ENCODE data around the gene DRAP1. TPM values are rescaled to one million over a fixed set of nuclear protein-coding genes. Genes with fewer than 3 reads are reported as not detected.

The DRAP1 gene
- total RNA-seq, 1 donor from 2014 or later = 118 TPM

GRCh38 chr11:65900899-65901180 lies 18.4 kb upstream of the DRAP1 start:
- H3K27me3 Mint-ChIP-seq (ENCODE audit: low read depth) = no peaks in the 10 kb centered on the region

GRCh38 chr11:65903068-65903481 lies 16.2 kb upstream of the DRAP1 start:
- Mint-ChIP-seq H3K36me3 (ENCODE audit: low read depth) (peaks cover 4% of the 10 kb centered on the region), H3K4me3 (ENCODE audit: low read depth) (no peak overlapping the region), H3K27me3 (ENCODE audit: low read depth) (peaks cover 5% of the 10 kb centered on the region), H3K4me1 (ENCODE audit: low read depth) (peaks cover 23% of the 10 kb centered on the region), H3K9me3 (no peaks in the 10 kb centered on the region), H3K27ac (no peak overlapping the region)
- intact Hi-C loops (cut with micrococcal nuclease) = no loop called here
- DNase-seq (ENCODE audit: low spot score) = no peak

More at GRCh38 chr11:65900899-65901180, 18.4 kb upstream of the DRAP1 start:
- no peaks in the 10 kb centered on the region for H3K9me3 Mint-ChIP-seq
- peaks cover 28% of the 10 kb centered on the region for H3K4me1 Mint-ChIP-seq (ENCODE audit: low read depth)
- no peak overlapping the region for H3K4me3 Mint-ChIP-seq (ENCODE audit: low read depth)
- peak overlapping the region; percentile 74 for H3K27ac Mint-ChIP-seq
- peaks cover 23% of the 10 kb centered on the region for H3K36me3 Mint-ChIP-seq (ENCODE audit: low read depth)
- intact Hi-C loops (cut with micrococcal nuclease) = loop anchor here (1.0 kb wide), 2 partner anchors 11 to 18 kb away; partner anchors contain the start of genes C11orf68, CCDC85B and DRAP1
- DNase-seq (ENCODE audit: low spot score) = no peak

GRCh38 chr11:65903715-65904114 lies 15.5 kb upstream of the DRAP1 start:
- intact Hi-C loops (cut with micrococcal nuclease) = no loop called here
- Mint-ChIP-seq H3K27ac (no peak overlapping the region), H3K4me1 (ENCODE audit: low read depth) (peaks cover 21% of the 10 kb centered on the region), H3K9me3 (no peaks in the 10 kb centered on the region), H3K36me3 (ENCODE audit: low read depth) (peaks cover 4% of the 10 kb centered on the region), H3K4me3 (ENCODE audit: low read depth) (no peak overlapping the region), H3K27me3 (ENCODE audit: low read depth) (peaks cover 5% of the 10 kb centered on the region)
- no peak for DNase-seq (ENCODE audit: low spot score)

- Mint-ChIP-seq H3K4me3 (ENCODE audit: low read depth) (no peak overlapping the region), H3K27me3 (ENCODE audit: low read depth) (peaks cover 5% of the 10 kb centered on the region), H3K4me1 (ENCODE audit: low read depth) (peaks cover 20% of the 10 kb centered on the region), H3K27ac (no peak overlapping the region), H3K36me3 (ENCODE audit: low read depth) (no peaks in the 10 kb centered on the region), H3K9me3 (no peaks in the 10 kb centered on the region)
- intact Hi-C loops (cut with micrococcal nuclease) = no loop called here
- DNase-seq (ENCODE audit: low spot score) = no peak
These were observed 12.6 kb upstream of the DRAP1 start for GRCh38 chr11:65906602-65907001.

- H3K27me3 Mint-ChIP-seq (ENCODE audit: low read depth) = peaks cover 5% of the 10 kb centered on the region
- intact Hi-C loops (cut with micrococcal nuclease) = no loop called here
- DNase-seq (ENCODE audit: low spot score) = no peak
- H3K4me1 Mint-ChIP-seq (ENCODE audit: low read depth) = peaks cover 12% of the 10 kb centered on the region
- no peak overlapping the region for H3K4me3 Mint-ChIP-seq (ENCODE audit: low read depth)
- no peaks in the 10 kb centered on the region for H3K9me3 Mint-ChIP-seq
- H3K27ac Mint-ChIP-seq = no peak overlapping the region
- H3K36me3 Mint-ChIP-seq (ENCODE audit: low read depth) = no peaks in the 10 kb centered on the region
These were observed 11.3 kb upstream of the DRAP1 start for GRCh38 chr11:65907878-65908277.

- no peaks in the 10 kb centered on the region for H3K9me3 Mint-ChIP-seq
- peaks cover 17% of the 10 kb centered on the region for H3K4me1 Mint-ChIP-seq (ENCODE audit: low read depth)
- peaks cover 7% of the 10 kb centered on the region for H3K36me3 Mint-ChIP-seq (ENCODE audit: low read depth)
- H3K4me3 Mint-ChIP-seq (ENCODE audit: low read depth) = no peak overlapping the region
- DNase-seq (ENCODE audit: low spot score) = no peak
- intact Hi-C loops (cut with micrococcal nuclease) = no loop called here
- no peak overlapping the region for H3K27ac Mint-ChIP-seq
- H3K27me3 Mint-ChIP-seq (ENCODE audit: low read depth) = peaks cover under 1% of the 10 kb centered on the region
These were observed 7.3 kb upstream of the DRAP1 start for GRCh38 chr11:65911682-65912568.

GRCh38 chr11:65912845-65913244 lies 6.4 kb upstream of the DRAP1 start:
- Mint-ChIP-seq H3K4me3 (ENCODE audit: low read depth) (no peak overlapping the region), H3K27ac (no peak overlapping the region), H3K4me1 (ENCODE audit: low read depth) (peaks cover 21% of the 10 kb centered on the region), H3K27me3 (ENCODE audit: low read depth) (no peaks in the 10 kb centered on the region), H3K36me3 (ENCODE audit: low read depth) (peaks cover 10% of the 10 kb centered on the region), H3K9me3 (no peaks in the 10 kb centered on the region)
- intact Hi-C loops (cut with micrococcal nuclease) = no loop called here
- DNase-seq (ENCODE audit: low spot score) = no peak

GRCh38 chr11:65915101-65915820 lies 4.0 kb upstream of the DRAP1 start:
- intact Hi-C loops (cut with micrococcal nuclease) = no loop called here
- H3K27ac Mint-ChIP-seq = no peak overlapping the region
- no peak overlapping the region for H3K4me3 Mint-ChIP-seq (ENCODE audit: low read depth)
- no peaks in the 10 kb centered on the region for H3K27me3 Mint-ChIP-seq (ENCODE audit: low read depth)
- peaks cover 17% of the 10 kb centered on the region for H3K4me1 Mint-ChIP-seq (ENCODE audit: low read depth)
- no peaks in the 10 kb centered on the region for H3K9me3 Mint-ChIP-seq
- peaks cover 16% of the 10 kb centered on the region for H3K36me3 Mint-ChIP-seq (ENCODE audit: low read depth)
- DNase-seq (ENCODE audit: low spot score) = no peak

GRCh38 chr11:65915821-65916251 lies 3.4 kb upstream of the DRAP1 start:
- Mint-ChIP-seq H3K27me3 (ENCODE audit: low read depth) (no peaks in the 10 kb centered on the region), H3K4me1 (ENCODE audit: low read depth) (peaks cover 19% of the 10 kb centered on the region), H3K36me3 (ENCODE audit: low read depth) (peaks cover 18% of the 10 kb centered on the region), H3K27ac (no peak overlapping the region), H3K9me3 (no peaks in the 10 kb centered on the region), H3K4me3 (ENCODE audit: low read depth) (no peak overlapping the region)
- no peak for DNase-seq (ENCODE audit: low spot score)
- intact Hi-C loops (cut with micrococcal nuclease) = no loop called here

- H3K4me3 Mint-ChIP-seq (ENCODE audit: low read depth) = peak overlapping the region; percentile 66
- no peak for DNase-seq (ENCODE audit: low spot score)
- no peaks in the 10 kb centered on the region for H3K27me3 Mint-ChIP-seq (ENCODE audit: low read depth)
- no peaks in the 10 kb centered on the region for H3K9me3 Mint-ChIP-seq
- no peak overlapping the region for H3K27ac Mint-ChIP-seq
- H3K4me1 Mint-ChIP-seq (ENCODE audit: low read depth) = peaks cover 19% of the 10 kb centered on the region
- H3K36me3 Mint-ChIP-seq (ENCODE audit: low read depth) = peaks cover 18% of the 10 kb centered on the region
- intact Hi-C loops (cut with micrococcal nuclease) = no loop called here
These were observed 2.8 kb upstream of the DRAP1 start for GRCh38 chr11:65916391-65916790.

GRCh38 chr11:65917077-65917433 lies 2.2 kb upstream of the DRAP1 start:
- DNase-seq (ENCODE audit: low spot score) = no peak
- Mint-ChIP-seq H3K27ac (peak overlapping the region; percentile 42), H3K27me3 (ENCODE audit: low read depth) (no peaks in the 10 kb centered on the region), H3K36me3 (ENCODE audit: low read depth) (peaks cover 25% of the 10 kb centered on the region), H3K4me3 (ENCODE audit: low read depth) (peak overlapping the region; percentile 66), H3K9me3 (no peaks in the 10 kb centered on the region), H3K4me1 (ENCODE audit: low read depth) (peaks cover 19% of the 10 kb centered on the region)
- intact Hi-C loops (cut with micrococcal nuclease) = no loop called here

- H3K4me3 Mint-ChIP-seq (ENCODE audit: low read depth) = peak overlapping the region; percentile 83
- H3K27ac Mint-ChIP-seq = peak overlapping the region; percentile 75
- H3K36me3 Mint-ChIP-seq (ENCODE audit: low read depth) = peaks cover 30% of the 10 kb centered on the region
- DNase-seq (ENCODE audit: low spot score) = no peak
- H3K9me3 Mint-ChIP-seq = no peaks in the 10 kb centered on the region
- H3K27me3 Mint-ChIP-seq (ENCODE audit: low read depth) = no peaks in the 10 kb centered on the region
- intact Hi-C loops (cut with micrococcal nuclease) = loop anchor here (2.0 kb wide), 1 partner anchor 43 kb away; the partner anchor contains the start of gene SART1
- peaks cover 19% of the 10 kb centered on the region for H3K4me1 Mint-ChIP-seq (ENCODE audit: low read depth)
These were observed 1.6 kb upstream of the DRAP1 start for GRCh38 chr11:65917434-65918210.

Measured in activated T-helper 2 cell treated with anti-CD3 and anti-CD28 coated beads, Interferon-gamma antibody, Interleukin-2, Interleukin-4, amounts not matched to agents 10 μg/mL and 5 μg/mL and 100 μg/mL, durations not matched to agents 14 hours and 24 hours and 36 hours (primary cell).